Head of caudate nucleus (tissue), 42 donors: ENCODE data around the gene SOHLH2.

ENCODE experiments used
- DNase-seq, 42 donors: peaks; one replicate each; pipeline versions ENCODE4 v3.0.0 to v3.0.0-alpha.2; 2020 to 2021; ENCODE audit warnings: mixed read lengths in 7 of 42
- intact Hi-C: fragments of 100-400 bp; cut with DNase I; formaldehyde crosslinking; loops from one replicate; pipeline ENCODE4 v1.15.0; 2022

Gene SOHLH2

GRCh38 chr13:36214163-36214921, at the start of gene SOHLH2:
Gene SOHLH2 (minus strand): TSS chr13:36214556. CDS start chr13:36214526, 30 bp downstream.
- no peak for DNase-seq
- intact Hi-C loops = no loop called here

- DNase-seq = no peak
- intact Hi-C loops = no loop called here
Measured at GRCh38 chr13:36261976-36262375, 47.6 kb upstream of the SOHLH2 start.

GRCh38 chr13:36261011-36261410, 46.7 kb upstream of the SOHLH2 start:
- intact Hi-C loops = no loop called here
- no peak for DNase-seq

- intact Hi-C loops = no loop called here
Measured at GRCh38 chr13:36259361-36260137, 45.2 kb upstream of the SOHLH2 start.

GRCh38 chr13:36258831-36259230, 44.5 kb upstream of the SOHLH2 start:
- intact Hi-C loops = no loop called here
- DNase-seq = no peak

More at GRCh38 chr13:36259361-36260137, 45.2 kb upstream of the SOHLH2 start:
- DNase-seq = no peak

- DNase-seq = no peak
- intact Hi-C loops = no loop called here
Measured at GRCh38 chr13:36251526-36251925, 37.2 kb upstream of the SOHLH2 start.

- intact Hi-C loops = no loop called here
- DNase-seq = no peak
Measured at GRCh38 chr13:36251017-36251416, 36.7 kb upstream of the SOHLH2 start.

GRCh38 chr13:36248700-36249099, 34.3 kb upstream of the SOHLH2 start:
- intact Hi-C loops = no loop called here

GRCh38 chr13:36244990-36245389, 30.6 kb upstream of the SOHLH2 start:
- intact Hi-C loops = no loop called here
- no peak for DNase-seq

More at GRCh38 chr13:36248700-36249099, 34.3 kb upstream of the SOHLH2 start:
- DNase-seq = no peak

- intact Hi-C loops = no loop called here
- no peak for DNase-seq
Measured at GRCh38 chr13:36244073-36244472, 29.7 kb upstream of the SOHLH2 start.

- no peak for DNase-seq
- intact Hi-C loops = no loop called here
Measured at GRCh38 chr13:36242761-36243160, 28.4 kb upstream of the SOHLH2 start.

GRCh38 chr13:36231236-36231635, 16.9 kb upstream of the SOHLH2 start:
- intact Hi-C loops = no loop called here
- DNase-seq = no peak

GRCh38 chr13:36224730-36225129, 10.4 kb upstream of the SOHLH2 start:
- intact Hi-C loops = no loop called here
- DNase-seq = no peak

- intact Hi-C loops = no loop called here
- no peak for DNase-seq
Measured at GRCh38 chr13:36219883-36220282, 5.5 kb upstream of the SOHLH2 start.

GRCh38 chr13:36217456-36217855, 3.1 kb upstream of the SOHLH2 start:
- DNase-seq = peak in 5 of 42 donors; percentile 9 to 47 (median 13)
- intact Hi-C loops = no loop called here

GRCh38 chr13:36212789-36213188, 1.6 kb downstream of the SOHLH2 start:
- no peak for DNase-seq
- intact Hi-C loops = no loop called here

GRCh38 chr13:36211567-36211966, 2.8 kb downstream of the SOHLH2 start:
- no peak for DNase-seq
- intact Hi-C loops = no loop called here

- DNase-seq = no peak
- intact Hi-C loops = no loop called here
Measured at GRCh38 chr13:36210738-36211137, 3.6 kb downstream of the SOHLH2 start.

- intact Hi-C loops = no loop called here
- no peak for DNase-seq
Measured at GRCh38 chr13:36207672-36208071, 6.7 kb downstream of the SOHLH2 start.

- no peak for DNase-seq
- intact Hi-C loops = no loop called here
Measured at GRCh38 chr13:36193151-36193855, 21.1 kb downstream of the SOHLH2 start.
